ENCODE measurements around the gene MYLK.
"Not testable (repeated sequence)": the region's sequence is repeated elsewhere in the genome, so short reads cannot be mapped to it uniquely, and the experiment has no call there.

MYLK gene

GRCh38 chr3:123723070-123723469 is 161.1 kb downstream of the MYLK start:
- no peak for DNase-seq (ENCODE audit: low spot score)

GRCh38 chr3:123722456-123722855 is 161.7 kb downstream of the MYLK start:
- DNase-seq (ENCODE audit: low spot score), result no peak

- no peak for DNase-seq (ENCODE audit: low spot score)
Measured at GRCh38 chr3:123722021-123722420, 162.1 kb downstream of the MYLK start.

- DNase-seq (ENCODE audit: low spot score), result not testable (repeated sequence)
Measured at GRCh38 chr3:123721095-123721689, 162.9 kb downstream of the MYLK start.

- DNase-seq (ENCODE audit: low spot score), result no peak
Measured at GRCh38 chr3:123720638-123721037, 163.5 kb downstream of the MYLK start.

DNA sequence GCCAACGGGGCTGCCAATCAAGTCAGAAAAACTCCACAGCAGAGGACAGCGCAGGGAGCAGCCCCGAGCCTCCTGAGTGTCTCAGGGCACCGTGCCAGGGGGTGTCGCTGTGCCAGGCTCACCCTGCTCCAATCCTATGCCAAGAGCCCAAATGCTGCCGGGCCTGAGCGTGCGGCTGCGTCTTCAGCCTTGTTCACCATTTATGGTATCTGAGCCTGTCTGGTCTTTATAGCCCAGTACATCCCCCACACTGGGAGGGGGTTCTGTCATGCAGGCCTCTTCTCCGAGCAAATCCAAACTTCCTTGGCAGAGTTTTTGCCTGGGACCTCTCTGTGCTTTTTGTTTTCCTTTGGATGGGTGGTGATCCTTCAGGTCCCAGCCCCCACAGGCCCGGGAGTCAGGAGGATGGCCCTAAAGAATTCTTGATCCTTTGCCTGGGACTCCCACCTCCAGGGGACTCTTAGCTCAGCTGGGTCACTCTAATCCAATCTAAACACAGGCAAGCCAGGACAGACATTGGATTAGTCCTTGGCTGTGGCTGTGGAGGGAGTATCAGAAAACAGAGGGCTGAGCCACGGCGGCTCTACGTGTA is 164.2 kb downstream of the MYLK start:
- DNase-seq (ENCODE audit: low spot score), result no peak

DNA sequence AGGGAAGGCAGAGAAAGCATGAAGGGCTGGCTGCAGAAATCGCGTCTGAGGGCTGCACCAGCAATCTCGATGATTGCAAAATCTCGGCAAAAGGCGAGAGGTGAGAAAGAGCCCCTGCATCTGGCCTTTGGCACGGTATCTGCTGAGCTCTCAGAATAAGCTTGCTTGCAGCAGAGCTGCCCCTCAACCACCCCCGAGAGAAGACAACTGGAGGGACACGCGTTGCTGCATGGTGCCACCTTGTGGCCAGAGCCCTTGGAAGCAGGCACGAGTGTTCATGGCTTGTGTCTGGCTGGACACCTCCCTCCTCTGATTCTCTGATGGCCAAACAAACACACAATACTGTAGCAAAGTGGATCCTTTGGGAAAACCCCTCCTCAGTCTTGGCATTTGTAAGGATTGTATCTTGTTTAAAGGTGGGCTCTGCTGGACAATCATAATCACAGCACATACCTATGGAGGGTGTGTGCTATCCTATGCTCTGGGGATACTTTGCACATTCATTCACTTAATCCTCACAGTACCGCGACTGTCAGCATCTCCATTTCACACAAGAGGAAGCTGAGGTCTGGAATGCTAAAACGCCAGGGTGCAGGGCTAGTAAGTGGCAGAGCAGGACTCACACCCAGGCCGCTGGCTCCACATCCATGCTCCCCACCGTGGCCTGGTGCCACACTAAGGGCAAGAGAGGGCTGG is 164.9 kb downstream of the MYLK start:
- peak; percentile 66 for DNase-seq (ENCODE audit: low spot score)

GRCh38 chr3:123718108-123718507 is 166.0 kb downstream of the MYLK start:
- no peak for DNase-seq (ENCODE audit: low spot score)

DNA sequence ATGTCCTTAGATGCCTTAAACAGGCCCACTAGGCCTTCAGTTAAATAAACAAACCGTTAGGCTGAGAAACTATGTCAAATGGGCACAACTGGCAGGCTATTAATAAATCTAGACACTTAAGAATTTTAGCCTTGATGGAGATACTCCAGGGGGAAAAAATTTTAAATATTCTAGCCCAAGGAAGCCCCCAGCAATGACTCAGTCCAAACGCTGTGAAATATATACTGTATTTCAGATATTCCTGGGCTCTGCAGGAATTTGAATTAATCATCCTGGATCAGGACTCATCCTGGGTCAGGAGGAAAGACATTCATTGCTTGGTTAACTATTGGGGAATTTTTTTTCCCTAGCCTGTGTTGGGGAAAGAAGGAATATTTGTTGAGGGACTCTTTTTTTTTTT is 166.7 kb downstream of the MYLK start:
- not testable (repeated sequence) for DNase-seq (ENCODE audit: low spot score)

- DNase-seq (ENCODE audit: low spot score), result no peak
Measured at GRCh38 chr3:123716411-123716810, 167.7 kb downstream of the MYLK start.

GRCh38 chr3:123713211-123713610 is 170.9 kb downstream of the MYLK start:
- DNase-seq (ENCODE audit: low spot score), result no peak

DNA sequence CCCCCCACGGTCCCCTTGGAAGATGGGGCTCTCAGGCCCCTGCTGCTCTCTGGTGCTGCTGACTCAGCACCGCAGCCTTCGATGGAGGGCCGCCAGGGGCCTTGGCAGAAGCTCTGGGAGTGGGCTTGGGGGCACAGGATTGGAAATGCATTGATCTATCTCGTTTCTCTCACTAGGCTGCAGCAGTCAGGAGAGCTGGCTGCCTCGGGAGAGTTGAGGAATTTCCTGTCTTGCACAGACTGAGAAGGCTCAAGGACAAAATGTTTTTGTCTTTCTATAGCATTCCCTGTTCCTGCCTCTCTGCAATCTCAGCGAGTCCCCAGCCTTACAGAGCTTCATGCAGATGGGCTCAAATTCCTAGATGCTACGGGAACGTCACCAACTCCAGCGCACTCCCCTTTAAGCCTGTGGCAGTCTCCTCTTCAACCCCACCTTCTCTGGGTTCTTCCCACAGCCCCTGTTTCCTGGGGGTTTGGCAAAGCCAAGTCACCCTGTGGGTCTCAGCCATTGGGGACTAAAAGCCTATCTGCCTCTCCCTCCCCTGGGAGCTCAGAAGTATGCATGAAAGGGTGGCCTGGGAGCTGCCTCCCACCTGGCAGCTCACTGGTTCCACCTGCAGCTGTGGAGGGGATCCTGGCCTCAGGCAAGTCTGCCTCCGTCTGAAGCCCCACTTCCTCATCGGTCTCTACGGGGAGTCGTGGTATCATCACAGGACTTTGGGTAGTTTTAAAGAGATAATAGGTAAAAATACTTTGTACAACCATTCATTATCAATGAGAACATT is 171.9 kb downstream of the MYLK start:
- DNase-seq (ENCODE audit: low spot score), result no peak

DNA sequence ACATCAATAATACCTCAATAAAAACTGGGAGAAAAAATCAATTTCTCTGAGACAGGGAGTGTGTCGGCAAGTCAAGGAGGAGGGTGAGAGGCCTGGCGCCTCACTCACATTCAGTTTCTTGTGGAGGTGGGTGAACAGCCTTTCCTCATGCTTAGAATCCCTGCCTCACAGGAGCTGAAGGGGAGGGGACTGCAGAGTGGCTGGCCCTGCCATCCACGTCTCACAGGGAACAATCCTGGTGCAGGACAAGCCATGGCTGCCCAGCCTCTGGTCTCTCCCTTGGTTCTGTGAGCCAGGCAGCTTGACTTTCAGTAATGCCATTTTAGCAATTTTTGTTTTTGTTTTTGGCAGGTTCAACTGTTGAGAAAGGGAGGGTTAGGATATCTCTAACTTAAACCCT is 172.8 kb downstream of the MYLK start:
- no peak for DNase-seq (ENCODE audit: low spot score)

DNA sequence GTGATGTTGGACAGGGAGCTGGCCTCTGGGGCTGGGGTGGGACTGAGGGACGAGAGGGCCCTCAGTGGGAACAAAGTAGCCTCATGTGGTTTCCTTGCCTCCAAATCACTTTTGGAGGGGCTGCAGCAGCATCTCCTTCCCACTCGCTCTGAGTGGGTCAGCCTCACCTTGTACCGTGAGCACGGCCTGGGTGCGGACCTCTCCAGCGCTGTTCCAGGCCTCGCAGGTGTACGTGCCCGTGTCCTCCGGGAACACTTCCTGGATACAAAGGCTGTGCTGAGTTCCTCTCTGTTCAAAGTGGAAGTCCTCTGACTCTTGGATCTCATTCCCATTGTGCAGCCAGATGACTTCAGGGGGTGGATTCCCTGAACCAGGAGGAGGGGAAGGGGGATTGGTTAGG is 175.6 kb downstream of the MYLK start:
- no peak for DNase-seq (ENCODE audit: low spot score)

- DNase-seq (ENCODE audit: low spot score), result not testable (repeated sequence)
Measured at GRCh38 chr3:123707641-123708040, 176.5 kb downstream of the MYLK start.

- DNase-seq (ENCODE audit: low spot score), result no peak
Measured at GRCh38 chr3:123706871-123707270, 177.3 kb downstream of the MYLK start.

DNA sequence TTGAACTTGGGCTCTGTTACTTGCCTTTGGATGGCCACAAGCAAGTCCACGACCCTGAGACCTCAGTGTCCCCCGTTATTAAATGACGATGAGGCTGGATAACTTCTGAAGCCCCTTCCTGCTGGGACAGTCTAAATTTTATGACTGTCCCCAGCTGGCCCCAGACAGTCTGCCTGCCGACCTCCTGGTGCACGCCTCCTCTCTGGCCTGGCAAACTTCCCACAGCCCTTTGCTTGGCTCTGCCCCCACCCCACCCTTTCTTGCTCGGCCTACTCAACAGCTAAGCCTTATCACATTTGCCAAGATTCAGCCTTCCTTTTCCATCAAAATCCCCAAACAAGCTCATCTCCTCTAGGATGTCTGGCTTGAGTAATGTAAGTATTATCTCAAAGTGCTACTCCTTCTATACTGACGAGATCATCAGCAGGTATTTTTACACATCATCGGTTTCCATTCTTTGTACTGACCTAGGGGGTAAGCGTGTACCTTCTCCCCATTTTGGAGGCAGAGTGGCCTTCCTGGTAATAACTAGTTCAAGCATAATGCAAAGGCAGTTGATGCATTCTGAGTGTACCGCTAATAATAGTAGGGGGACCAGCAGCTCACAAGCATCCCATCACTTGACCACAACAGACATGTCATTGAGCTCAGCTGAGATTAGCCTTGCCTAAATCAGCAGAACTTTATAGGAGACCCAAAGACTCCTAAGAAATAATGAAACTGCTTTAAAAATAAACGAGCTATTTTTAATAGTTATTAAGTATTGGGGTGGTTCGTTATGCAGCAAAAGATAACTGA is 178.4 kb downstream of the MYLK start:
- no peak for DNase-seq (ENCODE audit: low spot score)

DNA sequence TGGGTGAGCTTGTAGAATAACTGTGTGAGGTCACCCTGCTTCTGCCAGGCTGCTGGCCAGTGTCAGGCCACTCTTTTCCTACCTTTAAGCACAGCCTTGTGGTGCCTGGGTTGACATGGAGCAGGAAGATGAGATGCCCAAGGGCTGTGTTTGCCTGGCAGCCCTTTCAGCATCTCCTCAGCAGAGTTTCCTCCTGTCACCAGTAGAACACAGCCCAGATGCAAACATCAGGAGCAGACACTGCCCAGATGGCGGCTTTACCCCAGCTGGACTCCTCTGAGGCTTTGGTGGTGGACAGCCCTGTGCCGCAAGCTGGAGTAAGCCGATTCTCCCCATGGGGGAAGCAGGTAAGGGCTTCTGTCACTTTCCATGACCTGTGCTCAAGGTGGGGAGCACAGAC is 180.5 kb downstream of the MYLK start:
- DNase-seq (ENCODE audit: low spot score), result not testable (repeated sequence)

DNA sequence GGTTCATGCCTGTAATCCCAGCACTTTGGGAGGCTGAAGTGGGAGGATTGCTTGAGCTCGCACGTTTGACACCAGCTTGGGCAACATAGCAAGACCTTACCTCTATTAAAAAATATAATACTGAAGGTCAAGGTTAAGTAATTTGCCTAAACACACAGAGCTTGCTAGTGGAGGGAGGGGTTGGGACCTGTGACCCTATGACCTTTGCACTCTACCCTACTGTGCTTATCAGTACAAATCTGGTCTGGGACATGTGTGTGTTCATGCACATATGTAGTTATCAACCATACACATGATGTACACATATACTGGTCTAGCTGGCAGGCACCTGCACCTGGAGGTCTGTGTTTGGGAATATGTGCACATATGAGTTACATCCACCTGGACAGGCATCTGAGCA is 181.4 kb downstream of the MYLK start:
- DNase-seq (ENCODE audit: low spot score), result no peak

- peak; percentile 66 for DNase-seq (ENCODE audit: low spot score)
Measured at GRCh38 chr3:123702057-123702456, 182.1 kb downstream of the MYLK start.

- no peak for DNase-seq (ENCODE audit: low spot score)
Measured at GRCh38 chr3:123700791-123701722, 183.1 kb downstream of the MYLK start.

All from iPS-NIHi11 (cell line).